Activated naive CD8-positive, alpha-beta T cell treated with anti-CD3 and anti-CD28 coated beads, Interleukin-2, amount 50 U/mL, for 16 hours (primary cell): Measurements from ENCODE around the gene ADAMTSL1.

Experiments
- DNase-seq: peaks from one replicate; pipeline ENCODE4 v3.0.0-alpha.2; 2020; ENCODE audit warnings: low read depth, low spot score

ADAMTSL1 gene

DNA sequence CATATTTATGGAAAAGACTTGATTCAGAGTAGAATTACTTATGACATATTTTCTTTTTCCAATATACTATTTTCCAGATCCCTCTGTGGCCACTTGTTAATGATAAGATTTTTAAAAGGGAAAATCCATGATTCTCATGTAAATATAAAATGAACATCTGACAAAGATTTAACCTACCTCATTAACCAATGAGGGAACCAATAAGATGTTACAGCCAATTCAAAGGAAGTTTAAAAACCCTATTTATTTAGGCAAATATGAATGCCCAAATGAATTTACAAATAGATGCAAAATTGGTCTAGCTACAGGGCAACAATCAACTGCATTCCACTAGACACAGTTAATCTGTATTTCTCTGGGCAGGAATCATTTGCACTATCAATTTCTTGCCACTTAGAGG, 226.8 kb downstream of the ADAMTSL1 start:
- DNase-seq = no peak

DNA sequence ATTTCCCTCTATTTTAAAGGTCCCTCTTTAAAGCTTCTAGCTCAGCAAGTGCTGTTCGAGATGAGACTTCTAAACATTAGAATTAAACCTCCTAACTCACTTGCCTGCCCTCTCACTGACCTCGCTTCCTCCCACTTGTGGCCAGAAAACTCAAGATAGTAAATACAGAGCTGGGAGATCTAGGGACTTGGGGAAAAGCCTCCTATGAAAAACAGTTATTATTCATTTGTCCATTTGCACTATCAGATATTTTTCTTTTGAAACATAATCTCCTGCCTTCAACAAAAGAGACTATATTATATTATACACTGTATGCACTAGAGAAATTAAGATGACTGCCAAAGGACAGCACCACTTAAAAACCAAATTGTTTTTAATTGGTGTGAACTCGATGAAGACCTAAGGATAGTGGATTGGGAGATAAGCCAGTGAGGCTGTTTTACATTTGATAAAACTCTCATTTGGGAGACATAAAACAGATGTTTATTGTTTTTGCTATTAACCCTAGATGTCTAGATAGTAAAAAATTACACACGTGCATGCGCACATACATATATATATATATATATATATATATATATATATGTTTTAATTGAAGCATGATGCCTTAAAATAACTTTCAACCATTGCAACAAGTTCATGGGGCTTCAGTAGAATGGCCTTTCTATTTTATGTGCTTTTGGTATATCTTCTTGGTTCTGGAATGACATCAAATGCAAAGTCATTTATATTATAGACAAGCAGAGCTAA, 229.4 kb downstream of the ADAMTSL1 start:
- DNase-seq = no peak

DNA sequence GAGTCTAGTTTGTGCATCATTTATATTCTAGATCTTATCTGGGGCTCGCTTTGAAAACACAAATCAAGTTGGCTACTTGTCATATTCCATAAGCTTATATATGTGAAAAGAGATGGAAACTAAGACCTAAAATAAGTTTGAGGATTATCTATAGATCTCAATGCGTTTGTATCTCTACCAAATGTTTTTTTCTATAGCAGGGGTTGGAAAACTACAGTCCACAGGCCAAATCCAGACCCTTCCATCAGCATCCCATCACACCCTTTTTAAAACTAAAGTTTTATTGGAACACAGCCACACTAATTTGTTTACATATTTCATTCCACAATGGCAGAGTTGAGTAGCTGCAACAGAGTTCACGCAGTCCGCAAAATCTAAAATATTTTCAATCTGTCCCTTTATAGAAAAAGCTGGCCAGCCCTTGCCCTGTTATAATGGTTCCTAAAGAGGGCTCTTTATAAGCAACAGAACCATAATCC, 230.0 kb downstream of the ADAMTSL1 start:
- no peak for DNase-seq

DNA sequence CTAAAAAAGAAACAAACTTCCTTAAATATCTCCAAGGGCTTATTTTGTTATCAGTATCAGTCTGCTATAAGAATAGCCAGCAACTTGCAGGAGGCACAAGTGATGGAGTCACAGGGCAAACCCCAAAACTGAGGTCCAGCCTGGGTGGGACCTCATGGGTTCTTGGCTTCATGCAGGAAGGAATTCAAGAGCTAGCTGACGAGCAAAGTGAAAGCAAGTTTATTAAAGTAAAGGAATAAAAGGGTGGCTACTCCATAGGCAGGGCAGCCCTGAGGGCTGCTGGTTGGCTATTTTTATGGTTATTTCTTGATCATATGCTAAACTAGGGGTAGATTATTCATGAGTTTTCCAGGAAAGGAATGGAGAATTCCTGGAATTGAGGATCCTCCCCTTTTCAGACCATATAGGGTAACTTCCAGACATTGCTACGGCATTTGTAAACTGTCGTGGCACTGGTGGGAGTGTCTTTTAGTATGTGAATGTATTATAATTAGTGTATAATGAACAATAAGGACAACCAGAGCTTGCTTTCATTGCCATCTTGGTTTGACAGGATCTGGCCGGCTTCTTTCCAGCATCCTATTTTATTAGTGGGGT, 231.9 kb downstream of the ADAMTSL1 start:
- no peak for DNase-seq

DNA sequence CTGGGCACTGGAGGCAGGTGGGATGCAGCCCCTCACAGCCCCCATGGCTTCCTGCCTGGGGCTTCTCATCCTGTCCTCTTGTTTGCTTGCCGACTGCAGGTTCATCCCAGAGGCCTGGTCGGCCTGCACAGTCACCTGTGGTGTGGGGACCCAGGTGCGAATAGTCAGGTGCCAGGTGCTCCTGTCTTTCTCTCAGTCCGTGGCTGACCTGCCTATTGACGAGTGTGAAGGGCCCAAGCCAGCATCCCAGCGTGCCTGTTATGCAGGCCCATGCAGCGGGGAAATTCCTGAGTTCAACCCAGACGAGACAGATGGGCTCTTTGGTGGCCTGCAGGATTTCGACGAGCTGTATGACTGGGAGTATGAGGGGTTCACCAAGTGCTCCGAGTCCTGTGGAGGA, 232.7 kb downstream of the ADAMTSL1 start:
- no peak for DNase-seq

DNA sequence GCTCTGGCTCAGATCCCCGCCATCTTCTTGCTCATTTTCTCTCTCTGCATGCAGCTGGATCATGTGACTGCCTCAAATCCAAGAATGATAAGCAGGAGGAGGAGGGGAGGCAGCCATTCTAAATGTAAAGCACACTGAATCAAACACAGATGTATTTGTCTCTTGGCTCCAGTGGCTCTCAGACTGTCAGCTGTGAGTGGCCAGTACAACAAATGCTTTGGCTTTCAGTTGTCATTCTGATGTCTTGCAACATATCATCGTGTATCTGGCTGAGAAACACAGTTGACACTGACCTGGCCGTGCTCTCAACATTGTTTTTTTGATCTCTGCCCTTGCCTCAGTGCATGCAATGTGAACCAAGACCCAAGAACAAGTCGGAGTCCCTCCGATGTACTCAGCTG, 233.1 kb downstream of the ADAMTSL1 start:
- no peak for DNase-seq

DNA sequence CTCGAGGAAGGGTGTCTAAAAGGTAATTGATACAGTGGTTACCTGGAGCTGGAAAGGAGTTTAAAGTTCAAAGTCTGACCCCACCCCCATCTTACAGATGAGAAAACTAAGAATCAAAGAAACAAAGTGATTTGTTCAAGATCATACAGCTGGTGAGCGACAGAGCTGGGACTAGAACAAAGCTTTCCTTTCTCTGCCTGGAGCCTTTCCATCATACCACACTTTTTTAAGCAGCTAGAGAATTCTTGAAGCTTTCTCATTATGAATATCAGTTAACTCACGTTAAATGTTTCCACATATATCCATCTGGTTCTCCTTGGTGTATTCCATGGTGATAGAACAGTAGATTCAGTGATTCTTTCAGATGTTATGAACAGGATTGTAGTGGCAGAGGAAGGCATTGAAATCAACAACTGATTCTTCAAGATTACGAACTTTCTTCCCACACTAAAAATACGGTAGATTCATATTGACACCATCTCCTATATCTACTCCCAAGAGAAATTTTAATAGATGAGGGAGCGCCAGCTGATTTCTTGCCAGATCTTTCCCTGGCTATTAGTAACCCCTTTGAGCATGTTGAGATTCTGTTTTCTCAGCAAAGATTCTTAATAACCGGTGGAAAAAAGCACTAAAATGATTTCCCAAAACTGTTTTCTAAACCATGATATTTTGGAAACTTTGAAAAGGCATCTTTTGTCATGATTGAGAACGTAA, 233.7 kb downstream of the ADAMTSL1 start:
- DNase-seq = no peak

DNA sequence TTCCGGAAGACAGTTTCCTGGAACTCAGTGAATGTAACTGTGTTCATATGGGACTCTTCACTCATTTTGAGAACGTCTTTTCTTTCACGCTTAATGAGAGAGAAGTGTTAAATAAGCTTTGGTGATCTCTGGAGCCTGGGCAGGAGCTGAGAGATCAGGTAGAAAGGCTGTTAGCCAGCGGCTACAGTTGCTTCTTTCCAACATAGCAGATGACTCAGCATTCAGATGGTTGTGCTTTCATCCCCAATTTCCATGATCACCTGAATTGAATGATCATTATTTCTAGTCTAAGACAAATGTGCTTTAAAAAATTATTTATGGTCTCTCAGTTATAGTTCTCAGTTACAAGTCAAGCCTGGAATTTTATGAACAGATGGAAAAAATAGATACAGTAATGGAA, 234.5 kb downstream of the ADAMTSL1 start:
- no peak for DNase-seq

DNA sequence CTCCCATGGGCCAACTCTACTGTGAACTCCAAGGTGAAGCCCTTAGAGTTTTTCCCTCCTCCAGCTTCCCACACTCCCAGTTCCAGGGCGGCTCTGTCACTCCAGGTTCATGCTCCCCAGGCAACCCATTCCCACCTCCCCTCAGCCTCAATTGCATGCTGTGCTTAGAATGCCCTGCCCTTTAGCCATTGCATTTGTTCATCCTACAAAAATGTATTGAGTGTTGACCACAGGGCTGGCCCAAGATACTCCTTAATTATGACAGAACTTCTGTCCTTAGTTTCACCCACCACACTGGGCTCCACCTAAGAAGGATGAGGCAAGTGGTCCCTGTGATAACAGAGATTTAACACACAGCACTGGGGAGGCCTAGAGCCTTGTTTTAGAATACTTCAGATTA, 236.1 kb downstream of the ADAMTSL1 start:
- DNase-seq = no peak

DNA sequence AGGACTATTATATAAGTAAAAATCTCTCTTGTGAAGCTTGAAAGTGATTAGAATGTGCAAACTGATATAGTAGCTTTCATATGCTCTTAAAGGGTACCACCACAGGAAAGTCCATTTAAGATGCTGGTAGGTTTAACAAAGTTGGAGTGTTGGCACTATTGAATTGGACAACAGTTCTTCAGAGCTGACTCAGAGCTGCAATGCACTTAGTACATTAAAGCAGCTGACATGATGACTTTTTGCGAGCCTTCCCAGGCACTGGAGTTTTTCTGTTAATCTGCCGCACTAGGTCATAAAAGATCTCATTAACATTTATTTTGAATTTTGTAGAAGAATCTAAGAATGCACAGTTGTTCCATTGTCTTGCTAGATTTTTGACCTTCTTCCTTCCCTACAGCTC, 243.8 kb downstream of the ADAMTSL1 start:
- DNase-seq = no peak

DNA sequence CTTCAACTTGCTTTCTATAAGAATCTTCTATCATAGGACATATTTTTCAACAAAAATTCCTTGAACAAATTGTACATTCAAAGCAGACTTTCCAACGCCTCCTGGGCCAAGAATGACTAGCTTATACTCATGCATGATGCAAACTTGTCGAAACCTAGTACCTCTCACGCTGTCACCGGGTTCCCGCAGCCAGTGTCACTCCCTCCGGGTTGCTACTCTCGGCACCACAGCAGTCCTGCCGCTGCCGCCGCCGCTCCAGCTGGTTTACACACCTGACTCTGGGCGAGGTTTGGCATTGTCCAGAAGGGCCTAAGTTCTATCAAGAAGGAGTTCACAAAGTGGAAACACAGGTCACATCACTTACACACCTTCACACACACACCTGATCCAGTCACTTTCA, 244.4 kb downstream of the ADAMTSL1 start:
- no peak for DNase-seq

DNA sequence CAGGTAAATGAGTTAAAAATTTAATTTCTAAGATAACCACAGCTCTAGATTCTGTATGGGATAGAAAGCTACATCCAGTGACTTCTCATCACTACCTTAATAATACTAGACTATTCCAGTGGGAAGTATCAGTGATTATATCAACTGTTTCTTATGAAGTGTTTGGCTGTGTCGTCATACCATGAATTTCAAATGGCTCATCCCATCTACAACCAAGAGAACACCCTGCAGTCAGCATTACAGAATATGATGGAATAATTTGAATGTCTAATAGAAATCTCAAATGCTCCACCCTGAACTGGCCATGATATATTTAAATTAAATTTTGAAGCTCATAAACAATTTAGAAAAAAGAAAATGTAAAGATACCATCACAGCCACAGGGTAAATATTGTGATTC, 245.0 kb downstream of the ADAMTSL1 start:
- DNase-seq = no peak

DNA sequence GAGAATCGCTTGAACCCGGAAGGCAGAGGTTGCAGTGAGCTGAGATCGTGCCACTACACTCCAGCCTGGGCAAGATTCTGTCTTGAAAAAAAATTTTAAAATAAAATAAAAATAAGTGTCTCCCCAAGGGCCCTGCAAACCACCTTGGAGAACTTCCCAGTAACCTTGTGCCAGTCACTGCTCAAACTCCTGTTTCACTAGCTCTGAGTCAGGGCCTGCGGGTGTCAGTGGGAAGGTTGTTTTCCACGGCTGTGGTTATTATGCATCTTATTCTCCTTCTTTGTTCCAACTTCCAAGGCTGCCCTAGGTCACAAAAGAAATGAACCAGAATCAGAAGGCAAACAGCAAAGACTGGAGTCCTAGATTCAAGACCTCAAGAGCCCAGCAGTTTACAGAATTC, 246.7 kb downstream of the ADAMTSL1 start:
- no peak for DNase-seq

DNA sequence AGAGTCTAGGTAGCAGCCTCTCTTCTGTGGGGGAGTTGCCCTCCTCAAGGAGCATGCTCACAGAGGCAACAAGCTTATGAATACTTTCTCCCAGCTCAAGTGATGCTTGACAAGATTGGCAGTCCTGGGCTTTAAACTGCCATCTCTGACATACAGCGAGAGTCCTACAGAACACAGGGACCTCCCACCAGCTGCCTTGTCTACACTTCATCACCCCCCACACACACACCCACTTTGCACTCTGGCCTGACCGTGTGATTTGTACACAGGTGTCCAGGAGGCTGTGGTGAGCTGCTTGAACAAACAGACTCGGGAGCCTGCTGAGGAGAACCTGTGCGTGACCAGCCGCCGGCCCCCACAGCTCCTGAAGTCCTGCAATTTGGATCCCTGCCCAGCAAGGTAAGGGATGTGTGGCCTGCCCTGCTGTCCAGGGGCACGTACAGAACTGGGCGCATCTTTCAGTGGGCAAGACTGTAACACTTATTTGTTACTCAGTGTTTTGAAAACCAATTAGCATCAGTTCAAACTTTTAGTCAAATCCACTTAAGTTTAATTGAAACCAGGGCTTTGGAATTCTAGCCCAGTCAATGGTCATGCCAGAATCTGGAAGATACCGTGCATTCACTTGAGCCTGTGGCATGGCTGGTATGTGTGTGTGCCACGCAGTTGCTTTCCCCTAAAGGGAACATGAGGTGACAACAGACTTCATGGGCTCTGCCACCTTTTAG, 247.5 kb downstream of the ADAMTSL1 start:
- DNase-seq = no peak

DNA sequence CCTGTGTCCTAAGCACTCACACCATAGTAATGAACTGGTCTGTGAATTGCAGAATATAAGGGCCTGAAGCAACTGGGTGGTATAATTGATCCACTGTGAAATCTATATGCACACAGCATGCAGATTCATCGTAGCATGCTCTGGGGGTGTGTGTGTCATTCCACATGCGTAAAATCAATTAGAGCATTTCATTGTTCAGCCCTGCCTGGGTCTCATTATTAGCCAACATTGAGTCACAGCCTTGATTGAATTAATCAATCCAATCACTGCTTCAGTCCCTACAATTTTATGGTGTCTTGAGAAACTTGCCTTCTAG, 248.0 kb downstream of the ADAMTSL1 start:
- DNase-seq = no peak

DNA sequence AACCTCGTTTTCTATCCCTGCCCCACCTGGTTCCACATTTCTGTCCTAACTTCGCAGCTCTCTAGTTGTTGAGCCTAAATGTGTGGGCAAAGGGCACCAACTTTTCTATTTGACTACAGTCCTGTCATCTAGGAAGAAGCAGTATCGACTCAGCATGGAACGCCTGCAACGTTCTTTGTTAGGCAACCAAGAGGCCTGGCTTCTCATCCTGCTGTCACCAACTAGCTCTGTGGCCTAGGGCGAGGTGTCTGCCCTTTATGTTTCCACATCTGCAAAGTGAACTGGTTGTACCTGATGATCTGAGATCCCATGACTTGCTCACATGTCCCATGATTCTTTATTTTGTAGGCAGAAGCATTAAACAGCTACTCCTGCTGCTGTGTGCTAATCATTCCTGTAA, 248.9 kb downstream of the ADAMTSL1 start:
- no peak for DNase-seq

DNA sequence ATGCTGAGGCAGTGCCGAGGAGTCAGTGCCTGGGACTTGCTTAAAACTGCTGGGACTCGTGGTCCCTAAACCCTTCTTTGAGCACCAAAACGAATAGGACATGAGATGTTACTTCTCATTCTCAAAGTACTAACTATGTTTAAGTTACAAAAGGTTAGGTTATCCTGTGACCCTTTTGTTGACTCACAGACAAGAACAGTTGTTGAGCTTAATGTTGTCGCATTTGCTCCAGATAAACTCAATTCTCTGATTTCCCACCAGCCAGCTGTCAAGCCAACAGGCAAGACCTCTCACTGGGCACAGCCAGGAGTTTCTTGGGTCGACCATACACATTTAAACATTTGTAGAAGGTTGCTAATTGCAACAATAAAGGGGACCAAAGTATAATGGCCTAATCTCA, 249.4 kb downstream of the ADAMTSL1 start:
- DNase-seq = no peak

DNA sequence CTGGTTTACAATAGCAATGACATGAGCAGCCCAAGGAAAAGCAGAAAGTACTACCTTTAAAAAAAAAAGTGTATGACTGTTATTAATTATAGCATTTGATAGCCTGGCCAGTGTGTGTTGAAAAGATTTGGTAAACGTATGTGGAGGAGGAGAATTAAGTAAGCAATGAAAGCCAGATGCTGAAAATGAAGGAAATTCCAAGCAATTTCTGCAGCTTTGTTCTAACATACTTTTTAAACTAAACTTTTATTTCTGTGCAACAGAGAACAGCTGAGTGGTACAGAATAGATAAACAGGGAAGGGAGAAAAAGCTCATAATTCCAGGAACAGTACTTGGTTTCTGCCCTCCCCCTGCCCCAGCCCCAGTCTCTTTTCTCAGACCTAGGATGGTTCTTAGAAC, 252.6 kb downstream of the ADAMTSL1 start:
- DNase-seq = no peak

DNA sequence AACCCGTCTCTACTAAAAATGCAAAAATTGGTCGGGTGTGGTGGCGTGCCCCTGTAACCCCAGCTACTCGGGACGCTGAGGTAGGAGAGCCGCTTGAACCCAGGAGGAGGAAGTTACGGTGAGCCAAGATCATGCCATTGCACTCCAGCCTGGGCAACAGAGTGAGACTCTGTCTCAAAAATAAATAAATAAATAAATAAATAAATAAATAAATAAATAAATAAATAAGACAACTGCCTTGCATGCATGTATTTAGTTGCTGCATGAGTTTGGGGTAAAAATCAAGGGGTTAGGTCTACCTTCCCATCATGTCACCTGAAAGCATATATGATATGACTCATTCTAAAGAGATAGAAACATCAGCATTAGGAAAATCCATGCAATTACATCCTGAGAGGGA, 254.0 kb downstream of the ADAMTSL1 start:
- no peak for DNase-seq

DNA sequence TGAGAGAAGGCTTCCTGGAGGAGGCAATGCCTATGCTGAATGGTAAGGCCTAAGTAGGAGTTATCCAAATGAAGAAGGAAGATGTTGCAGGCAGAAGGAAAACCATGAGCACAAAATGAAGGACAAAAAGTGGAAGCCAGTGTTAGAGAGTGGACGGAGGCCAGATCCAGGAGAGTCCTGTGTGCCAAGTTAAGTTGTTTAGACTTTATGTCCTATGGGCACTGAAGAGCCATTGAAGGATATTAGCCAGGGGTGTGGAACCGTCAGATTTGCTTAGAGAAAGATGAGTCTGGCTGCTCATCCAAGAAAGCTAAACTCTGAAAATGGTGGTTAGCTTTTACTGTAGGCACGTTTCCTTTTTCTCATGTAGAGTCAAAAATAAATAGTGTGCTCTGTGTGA, 254.7 kb downstream of the ADAMTSL1 start:
- no peak for DNase-seq

DNA sequence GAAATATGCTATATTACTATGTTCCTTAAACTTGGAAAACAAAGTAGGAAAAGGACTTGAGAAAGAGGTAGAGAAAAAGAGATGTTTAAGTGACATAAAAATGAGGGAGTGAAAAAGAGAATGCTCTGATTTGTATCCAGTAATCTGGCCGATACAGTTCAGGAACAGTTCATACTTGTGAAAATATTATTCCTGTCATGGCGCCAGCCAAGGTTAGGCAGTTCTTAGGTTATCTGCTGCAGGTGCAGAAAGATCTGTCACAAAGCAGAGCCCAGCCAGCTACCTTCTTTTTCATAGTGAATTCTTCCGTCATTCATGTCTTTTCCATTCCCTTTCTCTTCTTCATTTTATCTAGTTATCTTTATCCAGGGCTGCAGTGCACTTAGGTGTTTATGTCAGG, 256.3 kb downstream of the ADAMTSL1 start:
- no peak for DNase-seq

DNA sequence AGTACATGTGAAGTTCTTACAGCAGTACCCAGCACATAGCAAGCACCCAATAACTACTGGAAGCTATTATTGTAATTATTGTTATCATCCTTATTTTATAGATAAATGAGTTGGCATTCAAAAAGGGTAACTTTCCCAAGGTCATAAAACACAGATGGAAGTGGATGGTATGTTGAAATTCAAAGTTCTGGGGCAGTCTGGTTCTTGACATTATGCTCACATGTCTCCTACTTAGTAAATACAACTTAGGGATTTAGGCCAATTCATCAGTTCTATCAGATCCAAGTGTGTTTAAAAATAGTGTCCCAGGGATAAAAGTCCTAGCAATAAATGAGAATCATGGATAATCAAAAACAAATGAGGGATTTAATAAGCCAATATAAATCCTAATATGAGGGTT, 265.2 kb downstream of the ADAMTSL1 start:
- no peak for DNase-seq
